BLaER1 treated with 17β-estradiol and CSF1 and Interleukin-3, amounts not matched to agents 10 nM and 100 nM (cell line): ENCODE measurements around the gene TOPBP1.

ENCODE experiments used
- H3K27ac ChIP-seq, 11 experiments: shearing (Covaris generic); formaldehyde crosslinking; 2 replicates each; pipeline ENCODE4 v1.8.1; 2022
- H3K27me3 ChIP-seq, 11 experiments: shearing (Covaris generic); formaldehyde crosslinking; 2 replicates each; pipeline ENCODE4 v1.8.1; 2022
- H3K36me3 ChIP-seq, 11 experiments: shearing (Covaris generic); formaldehyde crosslinking; 2 replicates each; pipeline ENCODE4 v1.8.1; 2022
- H3K4me1 ChIP-seq, 10 experiments: shearing (Covaris generic); formaldehyde crosslinking; 2 replicates each; pipeline ENCODE4 v1.8.1; 2022
- H3K4me2 ChIP-seq, 11 experiments: shearing (Covaris generic); formaldehyde crosslinking; 2 replicates each; pipeline ENCODE4 v1.8.1; 2022
- H3K4me3 ChIP-seq, 10 experiments: shearing (Covaris generic); formaldehyde crosslinking; 2 replicates each; pipeline ENCODE4 v1.8.1; 2022
- H3K9ac ChIP-seq, 11 experiments: shearing (Covaris generic); formaldehyde crosslinking; 2 replicates each; pipeline ENCODE4 v1.8.1; 2022
- H3K9me3 ChIP-seq, 11 experiments: shearing (Covaris generic); formaldehyde crosslinking; replicated peaks in 1 of 11; 2 replicates each; pipeline ENCODE4 v1.8.1; 2022
- H4K20me1 ChIP-seq, 11 experiments: shearing (Covaris generic); formaldehyde crosslinking; 2 replicates each; pipeline ENCODE4 v1.8.1; 2022
- Cebpa-rat ChIP-seq, 11 experiments: shearing (Covaris generic); IDR thresholded peaks; 2 replicates each; pipeline ENCODE4 v1.8.1; 2022

TOPBP1 gene

GRCh38 chr3:133633439-133633838, 28.3 kb downstream of the TOPBP1 start:
- no peak overlapping the region for H3K4me2 ChIP-seq
- no peak for TF ChIP-seq Cebpa-rat (IDR thresholded peaks at IDR 0.05)
- H4K20me1 ChIP-seq, result peaks cover 0 to 67% (median 15%) of the 10 kb centered on the region in 11 experiments; a peak in 12 of 22 replicates
- peaks cover 96 to 100% (median 100%) of the 10 kb centered on the region in 11 experiments for H3K36me3 ChIP-seq
- no peaks in the 10 kb centered on the region for H3K4me1 ChIP-seq
- H3K9ac ChIP-seq, result no peak overlapping the region
- no peak overlapping the region for H3K27ac ChIP-seq
- H3K4me3 ChIP-seq, result no peak overlapping the region
- no peaks in the 10 kb centered on the region for H3K9me3 ChIP-seq
- no peaks in the 10 kb centered on the region for H3K27me3 ChIP-seq

DNA sequence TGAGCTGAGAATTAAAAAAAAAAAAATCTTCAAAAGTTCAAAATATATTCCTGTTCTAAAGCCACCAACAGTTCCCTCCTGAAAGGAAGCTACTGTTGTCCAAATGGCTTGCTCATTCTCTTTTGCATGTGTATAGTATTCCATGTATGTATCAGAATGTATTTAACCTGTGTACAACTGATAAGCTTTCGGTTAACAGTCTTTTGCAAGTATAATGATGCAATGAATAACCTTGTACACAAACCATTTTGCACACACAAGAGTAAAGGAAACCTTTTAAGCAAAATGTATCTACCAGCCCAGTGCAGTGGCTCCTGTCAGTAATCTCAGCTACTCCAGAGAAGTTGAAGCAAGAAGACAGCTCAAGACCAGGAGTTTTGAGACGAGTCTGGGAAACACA, 32.6 kb downstream of the TOPBP1 start:
- no peak overlapping the region for H3K9ac ChIP-seq
- no peak for TF ChIP-seq Cebpa-rat (IDR thresholded peaks at IDR 0.05)
- no peak overlapping the region for H3K4me2 ChIP-seq
- peaks cover 0 to 48% (median 6%) of the 10 kb centered on the region in 11 experiments; a peak in 8 of 22 replicates for H4K20me1 ChIP-seq
- no peak overlapping the region for H3K27ac ChIP-seq
- peaks cover 96 to 100% (median 100%) of the 10 kb centered on the region in 11 experiments for H3K36me3 ChIP-seq
- H3K4me1 ChIP-seq, result no peaks in the 10 kb centered on the region
- no peak overlapping the region for H3K4me3 ChIP-seq
- no peaks in the 10 kb centered on the region for H3K27me3 ChIP-seq
- H3K9me3 ChIP-seq, result no peaks in the 10 kb centered on the region

GRCh38 chr3:133627789-133628188, 34.0 kb downstream of the TOPBP1 start:
- Histone ChIP-seq H3K4me3 (no peak overlapping the region), H3K4me2 (no peak overlapping the region), H3K36me3 (peaks cover 96 to 100% (median 100%) of the 10 kb centered on the region in 11 experiments), H3K9me3 (no peaks in the 10 kb centered on the region), H3K27me3 (no peaks in the 10 kb centered on the region), H4K20me1 (peaks cover 0 to 37% (median 5%) of the 10 kb centered on the region in 11 experiments; a peak in 7 of 22 replicates), H3K9ac (no peak overlapping the region), H3K27ac (no peak overlapping the region), H3K4me1 (no peaks in the 10 kb centered on the region)
- TF ChIP-seq Cebpa-rat (IDR thresholded peaks at IDR 0.05), result no peak

DNA sequence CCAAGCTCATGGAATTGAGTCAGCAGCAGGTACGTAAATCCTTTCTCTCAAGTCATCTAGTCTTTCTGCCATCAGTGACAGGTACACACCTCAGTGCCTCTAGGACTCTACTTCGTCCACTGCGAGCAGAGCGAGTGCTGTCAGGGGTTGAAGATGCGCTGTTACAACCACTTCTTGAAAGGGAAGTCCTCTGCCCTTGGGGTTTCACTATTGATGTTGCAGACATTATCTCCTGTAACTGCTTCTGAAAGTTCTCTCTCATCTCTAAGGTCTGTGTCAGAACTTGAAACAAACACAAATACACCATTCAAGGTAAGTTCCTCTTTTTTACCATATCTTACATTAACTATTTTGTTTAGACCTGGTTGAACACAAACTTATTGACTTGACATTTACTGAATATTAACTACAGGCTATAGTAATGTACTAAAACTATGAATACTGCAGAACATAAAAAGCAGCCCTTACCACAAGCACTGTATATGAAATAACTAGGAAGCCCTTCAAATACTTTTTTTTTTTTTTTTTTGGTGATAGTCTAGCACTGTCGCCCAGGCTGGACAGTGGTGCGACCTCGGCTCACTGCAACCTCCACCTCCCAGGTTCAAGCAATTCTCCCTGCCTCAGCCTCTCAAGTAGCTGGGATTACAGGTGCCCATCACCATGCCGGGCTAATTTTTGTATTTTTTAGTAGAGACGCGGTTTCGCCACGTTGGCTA, 41.5 kb downstream of the TOPBP1 start:
- Histone ChIP-seq H3K9ac (no peak overlapping the region), H3K27ac (no peak overlapping the region), H3K4me2 (no peak overlapping the region), H3K27me3 (no peaks in the 10 kb centered on the region), H4K20me1 (peaks cover 0 to 16% (median 0%) of the 10 kb centered on the region in 11 experiments; a peak in 2 of 22 replicates), H3K4me3 (no peak overlapping the region), H3K36me3 (peaks cover 96 to 100% (median 100%) of the 10 kb centered on the region in 11 experiments), H3K4me1 (no peaks in the 10 kb centered on the region), H3K9me3 (no peaks in the 10 kb centered on the region)
- TF ChIP-seq Cebpa-rat (IDR thresholded peaks at IDR 0.05), result no peak

DNA sequence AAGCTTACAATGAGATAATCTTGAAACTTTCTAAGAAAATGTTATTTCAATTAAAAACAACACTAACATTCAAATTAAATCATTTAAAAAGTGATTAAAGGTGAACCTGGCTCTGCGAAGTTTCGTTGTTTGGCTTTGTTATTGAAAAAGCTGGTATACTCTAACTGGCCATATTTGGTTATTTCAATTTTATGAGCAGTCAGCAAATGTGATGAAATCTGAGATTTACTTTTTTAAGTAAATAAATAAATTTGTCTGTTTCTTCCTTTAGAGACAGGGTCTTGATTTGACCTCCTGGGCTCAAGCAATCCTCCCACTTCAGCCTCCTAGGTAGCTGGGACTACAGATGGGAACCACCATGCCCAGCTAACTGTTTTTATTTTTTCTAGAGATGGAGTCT, 50.2 kb downstream of the TOPBP1 start:
- TF ChIP-seq Cebpa-rat (IDR thresholded peaks at IDR 0.05), result no peak
- H4K20me1 ChIP-seq, result 0 out of 22 replicates have a peak, but pooled peaks cover 0 to 5% (median 0%) of the 10 kb centered on the region in 11 experiments
- no peak overlapping the region for H3K27ac ChIP-seq
- no peaks in the 10 kb centered on the region for H3K27me3 ChIP-seq
- no peak overlapping the region for H3K9ac ChIP-seq
- H3K36me3 ChIP-seq, result peaks cover 81 to 100% (median 99%) of the 10 kb centered on the region in 11 experiments
- no peak overlapping the region for H3K4me2 ChIP-seq
- H3K4me1 ChIP-seq, result no peaks in the 10 kb centered on the region
- no peak overlapping the region for H3K4me3 ChIP-seq
- H3K9me3 ChIP-seq, result peaks cover 0 to 10% (median 0%) of the 10 kb centered on the region in 11 experiments; a peak in 3 of 22 replicates

DNA sequence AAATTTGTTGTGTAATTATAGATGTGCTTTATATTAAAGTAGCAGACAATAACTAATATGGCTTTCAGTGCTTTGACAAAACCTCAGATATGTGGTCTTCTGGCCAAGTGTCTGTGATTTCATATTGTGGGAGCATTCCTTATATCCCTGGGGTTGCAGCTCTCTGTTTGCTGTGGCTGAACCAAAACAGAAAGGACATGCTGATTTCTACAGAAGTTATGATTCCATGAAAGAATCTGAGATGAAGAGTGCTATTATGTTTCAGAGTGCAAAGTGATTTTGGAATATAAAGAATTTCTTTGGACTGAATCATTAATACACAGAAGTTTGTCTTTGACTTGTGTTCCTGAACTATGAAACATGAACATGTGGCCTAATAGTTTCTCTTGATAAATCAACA, 51.7 kb downstream of the TOPBP1 start:
- Histone ChIP-seq H3K9me3 (peaks cover 0 to 10% (median 0%) of the 10 kb centered on the region in 11 experiments; a peak in 3 of 22 replicates), H3K27me3 (no peaks in the 10 kb centered on the region), H3K4me1 (no peaks in the 10 kb centered on the region), H3K36me3 (peaks cover 77 to 100% (median 98%) of the 10 kb centered on the region in 11 experiments), H3K27ac (no peak overlapping the region), H3K4me3 (no peak overlapping the region), H3K9ac (no peak overlapping the region), H3K4me2 (no peak overlapping the region), H4K20me1 (0 out of 22 replicates have a peak, but pooled peaks cover 0 to 5% (median 0%) of the 10 kb centered on the region in 11 experiments)
- no peak for TF ChIP-seq Cebpa-rat (IDR thresholded peaks at IDR 0.05)

DNA sequence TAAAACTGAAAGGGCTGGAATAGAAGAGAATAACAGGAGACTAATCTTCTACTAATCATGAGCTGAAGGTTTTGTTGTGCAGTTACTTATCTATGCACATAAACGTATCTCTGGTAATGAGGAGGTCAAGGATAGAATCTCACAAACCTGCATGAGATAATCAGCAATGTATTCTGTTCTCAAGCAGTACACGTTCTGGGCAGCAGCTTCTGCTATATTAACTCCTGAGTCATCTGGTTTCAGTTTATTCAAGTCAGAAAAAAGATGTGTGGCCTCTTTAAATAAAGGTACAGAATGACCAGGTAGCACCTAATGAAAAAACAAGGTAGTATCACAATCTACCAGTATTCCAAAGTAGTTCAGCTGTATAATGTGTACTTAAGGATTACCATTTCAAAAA, 53.4 kb downstream of the TOPBP1 start:
- H3K9me3 ChIP-seq, result peaks cover 0 to 10% (median 0%) of the 10 kb centered on the region in 11 experiments; a peak in 3 of 22 replicates
- no peak for TF ChIP-seq Cebpa-rat (IDR thresholded peaks at IDR 0.05)
- peaks cover 87 to 100% (median 96%) of the 10 kb centered on the region in 11 experiments for H3K36me3 ChIP-seq
- H3K27me3 ChIP-seq, result no peaks in the 10 kb centered on the region
- no peak overlapping the region for H3K4me3 ChIP-seq
- no peak overlapping the region for H3K4me2 ChIP-seq
- H3K27ac ChIP-seq, result no peak overlapping the region
- H3K9ac ChIP-seq, result no peak overlapping the region
- H3K4me1 ChIP-seq, result no peaks in the 10 kb centered on the region
- H4K20me1 ChIP-seq, result peaks cover 0 to 4% (median 0%) of the 10 kb centered on the region in 11 experiments; a peak in 1 of 22 replicates

- no peak for TF ChIP-seq Cebpa-rat (IDR thresholded peaks at IDR 0.05)
- no peak overlapping the region for H3K4me2 ChIP-seq
- peaks cover 86 to 100% (median 96%) of the 10 kb centered on the region in 11 experiments for H3K36me3 ChIP-seq
- H3K27me3 ChIP-seq, result no peaks in the 10 kb centered on the region
- no peak overlapping the region for H3K27ac ChIP-seq
- no peaks in the 10 kb centered on the region for H3K4me1 ChIP-seq
- H4K20me1 ChIP-seq, result peaks cover 0 to 4% (median 0%) of the 10 kb centered on the region in 11 experiments; a peak in 1 of 22 replicates
- H3K4me3 ChIP-seq, result no peak overlapping the region
- H3K9ac ChIP-seq, result no peak overlapping the region
- peaks cover 0 to 10% (median 0%) of the 10 kb centered on the region in 11 experiments; a peak in 3 of 22 replicates for H3K9me3 ChIP-seq
These were observed 53.9 kb downstream of the TOPBP1 start for GRCh38 chr3:133607816-133608215.

DNA sequence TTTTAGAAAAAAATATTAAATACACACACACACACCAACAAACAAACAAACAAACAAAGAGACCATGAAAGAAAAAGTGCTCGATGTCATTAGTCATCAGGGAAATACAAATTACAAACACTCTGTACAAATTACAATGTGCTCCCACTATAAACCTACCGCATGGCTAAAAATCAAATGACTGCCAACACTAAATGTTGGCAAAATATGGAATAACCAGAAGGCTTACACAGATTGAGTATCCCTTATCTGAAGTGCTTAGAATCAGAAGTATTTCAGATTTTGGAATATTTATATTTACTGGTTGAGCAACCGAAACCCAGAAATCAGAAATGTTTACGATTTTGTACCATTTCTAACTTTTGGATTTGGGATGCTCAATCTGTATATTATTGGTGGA, 54.8 kb downstream of the TOPBP1 start:
- H3K36me3 ChIP-seq, result peaks cover 87 to 100% (median 96%) of the 10 kb centered on the region in 11 experiments
- H4K20me1 ChIP-seq, result peaks cover 0 to 4% (median 0%) of the 10 kb centered on the region in 11 experiments; a peak in 2 of 22 replicates
- H3K4me1 ChIP-seq, result no peaks in the 10 kb centered on the region
- no peak overlapping the region for H3K4me2 ChIP-seq
- H3K27ac ChIP-seq, result no peak overlapping the region
- no peak overlapping the region for H3K9ac ChIP-seq
- no peaks in the 10 kb centered on the region for H3K27me3 ChIP-seq
- no peak for TF ChIP-seq Cebpa-rat (IDR thresholded peaks at IDR 0.05)
- H3K9me3 ChIP-seq, result peaks cover 0 to 10% (median 0%) of the 10 kb centered on the region in 11 experiments; a peak in 3 of 22 replicates
- no peak overlapping the region for H3K4me3 ChIP-seq
